Keratinocyte (primary cell): Measurements from ENCODE around the gene GRIP1.

Experiments used
- EZH2 ChIP-seq: IDR thresholded peaks from one replicate; pipeline ENCODE4 v1.6.1; 2012; ENCODE audit warnings: inconsistent platforms, mild to moderate bottlenecking, low read length, moderate library complexity
- TF ChIP-seq, protein P1 (sequence below), 3 experiments: IDR thresholded peaks in 1 of 3; conservative IDR thresholded peaks in 1 of 3; optimal IDR thresholded peaks in 1 of 3; 2 replicates in 2 of 3; 3 replicates in 1 of 3; pipeline versions ENCODE3 to v1.5.1; 2011; ENCODE audit warnings: low read length in 3 of 3, mild to moderate bottlenecking in 3 of 3, moderate library complexity in 2 of 3, control low read depth in 1 of 3, inconsistent platforms in 1 of 3; ENCODE audit not compliant: insufficient read depth in 2 of 3; ENCODE audit errors: extremely low read depth in 1 of 3

DNA sequence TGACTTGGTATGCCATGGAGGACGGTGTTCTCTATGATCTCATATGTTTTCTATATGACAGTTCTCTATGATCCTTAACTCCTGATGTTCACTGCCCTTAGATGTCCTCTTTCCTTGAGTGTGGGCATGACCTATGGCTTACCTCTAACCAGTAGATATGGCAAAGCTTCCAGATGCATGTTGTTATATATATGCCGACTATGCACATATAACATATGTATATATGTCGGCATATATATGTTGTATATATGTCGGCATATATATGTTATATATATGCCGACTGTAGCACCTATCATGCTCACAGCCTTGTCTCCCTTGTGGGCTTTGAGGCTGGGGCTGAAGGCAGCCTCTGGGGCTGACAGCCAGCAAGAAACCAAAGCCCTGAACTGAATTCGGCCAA, 106.0 kb downstream of the GRIP1 start:
- no peak for TF ChIP-seq EZH2
- TF ChIP-seq, protein P1, sequence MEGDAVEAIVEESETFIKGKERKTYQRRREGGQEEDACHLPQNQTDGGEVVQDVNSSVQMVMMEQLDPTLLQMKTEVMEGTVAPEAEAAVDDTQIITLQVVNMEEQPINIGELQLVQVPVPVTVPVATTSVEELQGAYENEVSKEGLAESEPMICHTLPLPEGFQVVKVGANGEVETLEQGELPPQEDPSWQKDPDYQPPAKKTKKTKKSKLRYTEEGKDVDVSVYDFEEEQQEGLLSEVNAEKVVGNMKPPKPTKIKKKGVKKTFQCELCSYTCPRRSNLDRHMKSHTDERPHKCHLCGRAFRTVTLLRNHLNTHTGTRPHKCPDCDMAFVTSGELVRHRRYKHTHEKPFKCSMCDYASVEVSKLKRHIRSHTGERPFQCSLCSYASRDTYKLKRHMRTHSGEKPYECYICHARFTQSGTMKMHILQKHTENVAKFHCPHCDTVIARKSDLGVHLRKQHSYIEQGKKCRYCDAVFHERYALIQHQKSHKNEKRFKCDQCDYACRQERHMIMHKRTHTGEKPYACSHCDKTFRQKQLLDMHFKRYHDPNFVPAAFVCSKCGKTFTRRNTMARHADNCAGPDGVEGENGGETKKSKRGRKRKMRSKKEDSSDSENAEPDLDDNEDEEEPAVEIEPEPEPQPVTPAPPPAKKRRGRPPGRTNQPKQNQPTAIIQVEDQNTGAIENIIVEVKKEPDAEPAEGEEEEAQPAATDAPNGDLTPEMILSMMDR (optimal IDR thresholded peaks at IDR 0.05 in 1 of 3, IDR thresholded peaks at IDR 0.05 in 1 of 3, conservative IDR thresholded peaks at IDR 0.05 in 1 of 3; ENCODE audit: extremely low read depth in 1 of 3, insufficient read depth in 2 of 3, low read length in 3 of 3), result no peak
